ENCODE data around the gene UQCRC2. TPM values are rescaled to one million over a fixed set of nuclear protein-coding genes. Genes with fewer than 3 reads are reported as not detected.

Gene UQCRC2
- polyA plus RNA-seq, 1 of the 3 experiments (the other 2 are of a cell fraction): 155 TPM

DNA sequence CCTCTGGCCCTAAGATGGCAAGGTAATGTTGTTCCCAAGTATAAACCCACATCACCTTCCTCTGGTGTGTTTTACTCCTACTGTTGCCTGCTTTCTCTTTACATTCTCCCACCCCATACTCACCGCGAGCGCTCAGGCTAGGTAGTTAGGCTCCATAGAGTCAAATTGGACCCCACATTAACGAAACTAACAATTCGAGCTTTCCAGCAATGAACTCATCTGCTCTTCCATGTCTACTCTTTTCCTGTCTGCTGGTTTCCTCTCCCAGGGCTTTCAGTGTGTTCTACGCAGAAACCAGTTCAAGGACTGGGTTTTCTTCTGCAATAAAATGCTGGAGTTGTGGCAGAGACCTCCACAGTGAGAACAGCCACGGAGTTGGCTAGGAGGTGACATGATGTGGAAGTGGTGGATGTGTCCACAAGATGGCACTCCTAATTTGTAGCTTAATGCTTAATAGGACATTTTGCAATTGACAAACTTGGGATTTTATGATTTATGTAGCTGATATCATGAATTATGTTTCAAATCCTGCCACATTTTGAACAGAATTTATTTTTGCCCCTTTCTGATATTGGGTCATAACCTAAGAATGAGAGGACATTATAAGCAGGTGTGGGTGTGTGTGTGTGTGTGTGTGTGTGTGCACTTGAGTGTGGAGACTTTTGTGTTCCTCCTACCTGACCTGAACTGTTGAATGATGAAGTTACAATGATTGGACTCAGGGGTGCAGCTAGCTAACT, 2.2 kb upstream of the UQCRC2 start:
- H3F3A ChIP-seq (replicated peaks; ENCODE audit: insufficient read depth): no peaks in the 10 kb centered on the region
- H3K4me2 ChIP-seq: peak overlapping the region; percentile 75; the same call in 1 of the 2 replicates
- POLR2A ChIA-PET: interaction anchor here (1.1 kb wide), 1 partner anchor 238 kb away, joined by 3 read pairs; no protein-coding TSS in a partner anchor
- no peak overlapping the region for H3K27ac ChIP-seq (ENCODE audit: low read depth in 2 of 2, low read length in 1 of 2)
- H3K9me3 ChIP-seq: no peaks in the 10 kb centered on the region
- CTCF ChIA-PET: interaction anchor here (0.6 to 1.3 kb wide), 9 partner anchors 9 to 293 kb away, joined by 3 to 25 read pairs (median 3); no protein-coding TSS in a partner anchor
- H3K79me2 ChIP-seq (ENCODE audit: insufficient read depth): peaks cover 55% of the 10 kb centered on the region
- no peaks in the 10 kb centered on the region for H3K9me2 ChIP-seq
- H3K4me3 ChIP-seq (ENCODE audit: low read depth in 2 of 2, low read length in 1 of 2): peak overlapping the region in 1 of 2 experiments; percentile 22; a peak in 1 of 4 replicates
- H3K36me3 ChIP-seq (replicated peaks in 1 of 2; ENCODE audit: control insufficient read depth in 1 of 2, insufficient read depth in 2 of 2, low read length in 1 of 2): peaks cover 0 to 4% of the 10 kb centered on the region in 2 experiments
- no peak overlapping the region for H2AFZ ChIP-seq (ENCODE audit: low read depth)
- no peaks in the 10 kb centered on the region for H3K27me3 ChIP-seq (ENCODE audit: insufficient read depth)
- TF ChIP-seq EZH2phosphoT487 (IDR thresholded peaks at IDR 0.05; ENCODE audit: borderline replicate concordance, low read depth) (no peak), YY1 (IDR thresholded peaks at IDR 0.05; ENCODE audit: low read depth) (no peak), RAD21 (IDR thresholded peaks at IDR 0.05; ENCODE audit: low read length) (peak; percentile 51), FOXJ3 (CRISPR knock-in tag; IDR thresholded peaks at IDR 0.05) (no peak), ELF1 (IDR thresholded peaks at IDR 0.05) (no peak), SMC3 (IDR thresholded peaks at IDR 0.05; ENCODE audit: low read depth, low read length) (peak; percentile 33; the same call in 1 of the 2 replicates), CHD2 (IDR thresholded peaks at IDR 0.05; ENCODE audit: low read length, partially characterized antibody) (no peak)
- TF ChIP-seq, protein P1, sequence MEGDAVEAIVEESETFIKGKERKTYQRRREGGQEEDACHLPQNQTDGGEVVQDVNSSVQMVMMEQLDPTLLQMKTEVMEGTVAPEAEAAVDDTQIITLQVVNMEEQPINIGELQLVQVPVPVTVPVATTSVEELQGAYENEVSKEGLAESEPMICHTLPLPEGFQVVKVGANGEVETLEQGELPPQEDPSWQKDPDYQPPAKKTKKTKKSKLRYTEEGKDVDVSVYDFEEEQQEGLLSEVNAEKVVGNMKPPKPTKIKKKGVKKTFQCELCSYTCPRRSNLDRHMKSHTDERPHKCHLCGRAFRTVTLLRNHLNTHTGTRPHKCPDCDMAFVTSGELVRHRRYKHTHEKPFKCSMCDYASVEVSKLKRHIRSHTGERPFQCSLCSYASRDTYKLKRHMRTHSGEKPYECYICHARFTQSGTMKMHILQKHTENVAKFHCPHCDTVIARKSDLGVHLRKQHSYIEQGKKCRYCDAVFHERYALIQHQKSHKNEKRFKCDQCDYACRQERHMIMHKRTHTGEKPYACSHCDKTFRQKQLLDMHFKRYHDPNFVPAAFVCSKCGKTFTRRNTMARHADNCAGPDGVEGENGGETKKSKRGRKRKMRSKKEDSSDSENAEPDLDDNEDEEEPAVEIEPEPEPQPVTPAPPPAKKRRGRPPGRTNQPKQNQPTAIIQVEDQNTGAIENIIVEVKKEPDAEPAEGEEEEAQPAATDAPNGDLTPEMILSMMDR (IDR thresholded peaks at IDR 0.05): peak; percentile 55
- H3K4me1 ChIP-seq (ENCODE audit: control insufficient read depth in 1 of 2, insufficient read depth in 2 of 2, low read depth in 1 of 2, low read length in 1 of 2): peaks cover 11 to 15% of the 10 kb centered on the region in 2 experiments; a peak in 3 of 4 replicates
- DNase-seq: peak; percentile 34
- no peak overlapping the region for H3K9ac ChIP-seq
- H4K20me1 ChIP-seq (ENCODE audit: insufficient read depth): no peaks in the 10 kb centered on the region; the same call in 1 of the 2 replicates
- 83% methylated on average over 7 of the region's 7 CpGs for WGBS (ENCODE audit: low lambda C conversion rate)

DNA sequence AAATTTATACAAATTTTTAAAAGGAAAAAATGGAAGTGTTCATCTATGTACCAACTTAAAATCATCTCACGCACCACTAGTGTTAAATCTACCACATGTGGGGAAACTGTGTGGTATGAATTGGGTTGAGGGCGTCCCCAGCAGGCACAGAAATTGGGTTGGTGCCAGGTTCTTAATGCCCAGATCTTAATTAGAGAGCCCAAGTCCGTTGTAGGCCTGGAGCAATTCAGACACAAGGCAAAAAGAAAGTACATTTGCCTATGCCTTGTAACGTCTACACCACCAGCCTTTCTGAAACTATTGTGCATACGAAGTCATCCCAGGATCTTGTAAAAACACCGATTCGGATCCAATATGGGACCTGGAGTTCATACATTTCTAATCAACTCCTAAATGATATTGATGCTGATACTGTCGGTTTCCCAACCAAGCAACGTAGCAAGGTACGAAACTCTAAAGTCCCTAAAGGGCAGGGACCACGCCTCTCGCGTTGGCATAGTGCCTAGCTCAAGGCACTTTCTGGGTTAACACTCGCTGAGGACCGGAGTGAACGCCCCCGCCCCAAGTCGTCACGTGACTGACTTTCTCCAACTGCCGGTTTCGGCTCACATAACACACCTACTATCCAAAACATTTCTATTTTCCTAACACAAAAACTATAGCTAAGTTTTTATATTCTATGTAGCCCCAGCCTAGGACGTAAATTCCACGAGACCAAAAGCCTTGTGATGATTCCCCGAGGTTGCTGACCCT, 945 bp upstream of the UQCRC2 start:
- TF ChIP-seq, protein P2, sequence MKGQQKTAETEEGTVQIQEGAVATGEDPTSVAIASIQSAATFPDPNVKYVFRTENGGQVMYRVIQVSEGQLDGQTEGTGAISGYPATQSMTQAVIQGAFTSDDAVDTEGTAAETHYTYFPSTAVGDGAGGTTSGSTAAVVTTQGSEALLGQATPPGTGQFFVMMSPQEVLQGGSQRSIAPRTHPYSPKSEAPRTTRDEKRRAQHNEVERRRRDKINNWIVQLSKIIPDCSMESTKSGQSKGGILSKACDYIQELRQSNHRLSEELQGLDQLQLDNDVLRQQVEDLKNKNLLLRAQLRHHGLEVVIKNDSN (IDR thresholded peaks at IDR 0.05; ENCODE audit: borderline replicate concordance, low read depth): peak; percentile 94
- TF ChIP-seq, protein P3, sequence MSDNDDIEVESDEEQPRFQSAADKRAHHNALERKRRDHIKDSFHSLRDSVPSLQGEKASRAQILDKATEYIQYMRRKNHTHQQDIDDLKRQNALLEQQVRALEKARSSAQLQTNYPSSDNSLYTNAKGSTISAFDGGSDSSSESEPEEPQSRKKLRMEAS (IDR thresholded peaks at IDR 0.05; ENCODE audit: low read depth): 0 out of 2 replicates have a peak, but pooled peaks have one; percentile 6
- TF ChIP-seq, protein P4, sequence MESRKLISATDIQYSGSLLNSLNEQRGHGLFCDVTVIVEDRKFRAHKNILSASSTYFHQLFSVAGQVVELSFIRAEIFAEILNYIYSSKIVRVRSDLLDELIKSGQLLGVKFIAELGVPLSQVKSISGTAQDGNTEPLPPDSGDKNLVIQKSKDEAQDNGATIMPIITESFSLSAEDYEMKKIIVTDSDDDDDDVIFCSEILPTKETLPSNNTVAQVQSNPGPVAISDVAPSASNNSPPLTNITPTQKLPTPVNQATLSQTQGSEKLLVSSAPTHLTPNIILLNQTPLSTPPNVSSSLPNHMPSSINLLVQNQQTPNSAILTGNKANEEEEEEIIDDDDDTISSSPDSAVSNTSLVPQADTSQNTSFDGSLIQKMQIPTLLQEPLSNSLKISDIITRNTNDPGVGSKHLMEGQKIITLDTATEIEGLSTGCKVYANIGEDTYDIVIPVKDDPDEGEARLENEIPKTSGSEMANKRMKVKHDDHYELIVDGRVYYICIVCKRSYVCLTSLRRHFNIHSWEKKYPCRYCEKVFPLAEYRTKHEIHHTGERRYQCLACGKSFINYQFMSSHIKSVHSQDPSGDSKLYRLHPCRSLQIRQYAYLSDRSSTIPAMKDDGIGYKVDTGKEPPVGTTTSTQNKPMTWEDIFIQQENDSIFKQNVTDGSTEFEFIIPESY (IDR thresholded peaks at IDR 0.05; ENCODE audit: borderline replicate concordance, low read depth): no peak
- peak; percentile 68; the same call in 1 of the 2 replicates for TF ChIP-seq USF2 (IDR thresholded peaks at IDR 0.05; ENCODE audit: borderline replicate concordance, low read depth, low read length)
- POLR2A ChIA-PET: no interaction called here
- Histone ChIP-seq H3K4me2 (peak overlapping the region; percentile 75), H3K9me2 (no peaks in the 10 kb centered on the region), H3K36me3 (replicated peaks in 1 of 2; ENCODE audit: control insufficient read depth in 1 of 2, insufficient read depth in 2 of 2, low read length in 1 of 2) (peaks cover 4 to 12% of the 10 kb centered on the region in 2 experiments), H3K27me3 (ENCODE audit: insufficient read depth) (no peaks in the 10 kb centered on the region), H3K27ac (ENCODE audit: low read depth in 2 of 2, low read length in 1 of 2) (peak overlapping the region; percentile 84 to 97), H3K4me3 (ENCODE audit: low read depth in 2 of 2, low read length in 1 of 2) (peak overlapping the region; percentile 95 to 97), H3K79me2 (ENCODE audit: insufficient read depth) (peaks cover 68% of the 10 kb centered on the region), H3K9me3 (no peaks in the 10 kb centered on the region), H3K9ac (peak overlapping the region; percentile 92), H3F3A (replicated peaks; ENCODE audit: insufficient read depth) (no peaks in the 10 kb centered on the region), H4K20me1 (ENCODE audit: insufficient read depth) (no peaks in the 10 kb centered on the region; the same call in 1 of the 2 replicates), H3K4me1 (ENCODE audit: control insufficient read depth in 1 of 2, insufficient read depth in 2 of 2, low read depth in 1 of 2, low read length in 1 of 2) (peaks cover 11 to 15% of the 10 kb centered on the region in 2 experiments; a peak in 3 of 4 replicates), H2AFZ (ENCODE audit: low read depth) (peak overlapping the region; percentile 98)
- CTCF ChIA-PET: interaction anchor here (1.7 to 3.4 kb wide), 3 partner anchors 126 to 237 kb away, joined by 6 to 16 read pairs (median 14); no protein-coding TSS in a partner anchor
- DNase-seq: peak; percentile 66
- 3% methylated on average over 24 of the region's 24 CpGs for WGBS (ENCODE audit: low lambda C conversion rate)
